SK-N-SH (cell line): ENCODE results near the gene SLC66A3. TPM values are rescaled to one million over a fixed set of nuclear protein-coding genes. Genes with fewer than 3 reads are reported as not detected.
A peak's percentile ranks its signal among the peaks of the same experiment; 100 is the strongest.

Source experiments
- CTCF ChIA-PET: fragments of 300-600, 350-600 bp; formaldehyde crosslinking; extraction: SDS; loops from one replicate; lab custom pipeline; 2021; lab: Yijun Ruan, JAX
- POLR2A ChIA-PET: fragments of 350-600 bp; sonication (Branson Sonifier 250); formaldehyde crosslinking; extraction: SDS; loops from one replicate; lab custom pipeline; 2020; ENCODE audit warnings: antibody characterized with exemption, inconsistent platforms; lab: Yijun Ruan, JAX
- DNase-seq: peaks from one replicate; pipeline ENCODE4 v3.0.0; 2012
- H2AFZ ChIP-seq: fragments of 200-600 bp; sonication (generic); 2 replicates; pipeline ENCODE4 v1.8.1; 2016; ENCODE audit warnings: antibody characterized with exemption, mild to moderate bottlenecking, low read depth
- H3F3A ChIP-seq: fragments of 200-600 bp; sonication (generic); replicated peaks from 2 replicates; pipeline ENCODE3; 2016; ENCODE audit warnings: antibody characterized with exemption, mild to moderate bottlenecking; ENCODE audit not compliant: insufficient read depth
- H3K27ac ChIP-seq, 2 experiments: fragments of 200-500 bp in 1 of 2; fragments of 200-600 bp in 1 of 2; sonication (Bioruptor generic) in 1 of 2; sonication (generic), shearing (Covaris generic) in 1 of 2; 2 replicates each; pipeline versions ENCODE4 v1.5.1 to v1.6.1; 2014 to 2016; ENCODE audit warnings: low read depth in 2 of 2, inconsistent platforms in 1 of 2, low read length in 1 of 2, mild to moderate bottlenecking in 1 of 2, mixed read lengths in 1 of 2
- H3K27me3 ChIP-seq: fragments of 200-600 bp; sonication (generic), shearing (Covaris generic); 2 replicates; pipeline ENCODE4 v1.6.1; 2016; ENCODE audit warnings: mixed run types; ENCODE audit not compliant: insufficient read depth
- H3K36me3 ChIP-seq, 2 experiments: fragments of 200-500 bp in 1 of 2; fragments of 200-600 bp in 1 of 2; sonication (Bioruptor generic) in 1 of 2; sonication (generic) in 1 of 2; replicated peaks in 1 of 2; 2 replicates each; pipeline versions ENCODE3 to v1.5.1; 2014 to 2016; ENCODE audit warnings: low read length in 1 of 2, mild to moderate bottlenecking in 1 of 2; ENCODE audit not compliant: insufficient read depth in 2 of 2, control insufficient read depth in 1 of 2
- H3K4me1 ChIP-seq, 2 experiments: fragments of 200-500 bp in 1 of 2; fragments of 200-600 bp in 1 of 2; sonication (Bioruptor generic) in 1 of 2; sonication (generic), shearing (Covaris generic) in 1 of 2; 2 replicates each; pipeline versions ENCODE4 v1.5.1 to v1.6.1; 2014 to 2016; ENCODE audit warnings: low read depth in 1 of 2, low read length in 1 of 2, mixed run types in 1 of 2; ENCODE audit not compliant: insufficient read depth in 2 of 2, control insufficient read depth in 1 of 2
- H3K4me2 ChIP-seq: fragments of 200-600 bp; sonication (generic), shearing (Covaris generic); 2 replicates; pipeline ENCODE4 v1.6.1; 2017; ENCODE audit warnings: mixed run types
- H3K4me3 ChIP-seq, 2 experiments: fragments of 200-500 bp in 1 of 2; fragments of 200-600 bp in 1 of 2; sonication (Bioruptor generic) in 1 of 2; sonication (generic), shearing (Covaris generic) in 1 of 2; 2 replicates each; pipeline versions ENCODE4 v1.5.1 to v1.8.1; 2014 to 2016; ENCODE audit warnings: low read depth in 2 of 2, inconsistent platforms in 1 of 2, low read length in 1 of 2, mild to moderate bottlenecking in 1 of 2, mixed read lengths in 1 of 2, moderate library complexity in 1 of 2
- H3K79me2 ChIP-seq: fragments of 200-600 bp; sonication (generic); 2 replicates; pipeline ENCODE4 v1.8.1; 2017; ENCODE audit warnings: mild to moderate bottlenecking; ENCODE audit not compliant: insufficient read depth
- H3K9ac ChIP-seq: fragments of 200-600 bp; sonication (generic); 2 replicates; pipeline ENCODE4 v1.6.1; 2017; ENCODE audit warnings: mixed run types
- H3K9me2 ChIP-seq: fragments of 200-600 bp; sonication (generic); 2 replicates; pipeline ENCODE4 v1.6.1; 2017; ENCODE audit warnings: mixed run types
- H3K9me3 ChIP-seq: fragments of 200-600 bp; sonication (generic); 2 replicates; pipeline ENCODE4 v1.6.1; 2017; ENCODE audit warnings: mixed run types, mild to moderate bottlenecking, moderate library complexity
- H4K20me1 ChIP-seq: fragments of 200-600 bp; sonication (generic); 2 replicates; pipeline ENCODE4 v1.6.1; 2017; ENCODE audit warnings: mild to moderate bottlenecking, mixed run types; ENCODE audit not compliant: insufficient read depth
- EP300 ChIP-seq, 2 experiments: IDR thresholded peaks; 2 replicates each; pipeline versions ENCODE4 v1.4.0 to v1.6.1; 2012; ENCODE audit warnings: borderline replicate concordance in 1 of 2, low read depth in 1 of 2, low read length in 1 of 2
- EZH2phosphoT487 ChIP-seq: fragments of 200-600 bp; sonication (generic); IDR thresholded peaks from 2 replicates; pipeline ENCODE4 v1.6.1; 2017; ENCODE audit warnings: low read depth, mixed run types, mild to moderate bottlenecking, antibody characterized with exemption, moderate library complexity, borderline replicate concordance
- FOXJ3 ChIP-seq: sonication (generic); formaldehyde crosslinking; IDR thresholded peaks from 2 replicates; pipeline ENCODE4 v1.5.1; 2020; ENCODE audit warnings: mild to moderate bottlenecking, missing genetic modification reagents
- FOXM1 ChIP-seq: IDR thresholded peaks from 2 replicates; pipeline ENCODE4 v1.4.0; 2012; ENCODE audit warnings: low read depth, mild to moderate bottlenecking
- GABPA ChIP-seq: IDR thresholded peaks from 2 replicates; pipeline ENCODE4 v1.4.0; 2012; ENCODE audit warnings: low read depth, mild to moderate bottlenecking
- GATA2 ChIP-seq: sonication (generic); formaldehyde crosslinking; IDR thresholded peaks from 2 replicates; pipeline ENCODE4 v1.5.0; 2020; ENCODE audit warnings: mild to moderate bottlenecking, missing genetic modification reagents
- IRF3 ChIP-seq: fragments of 150-350 bp; IDR thresholded peaks from 2 replicates; pipeline ENCODE4 v1.6.1; 2016; ENCODE audit warnings: mild to moderate bottlenecking, low read depth, low read length
- JUND ChIP-seq: IDR thresholded peaks from 2 replicates; pipeline ENCODE4 v1.4.0; 2012
- MAX ChIP-seq: IDR thresholded peaks from 2 replicates; pipeline ENCODE4 v1.4.0; 2012; ENCODE audit warnings: low read depth
- MEF2A ChIP-seq: IDR thresholded peaks from 2 replicates; pipeline ENCODE4 v1.4.0; 2012; ENCODE audit warnings: low read depth, borderline replicate concordance
- MXI1 ChIP-seq: IDR thresholded peaks from 2 replicates; pipeline ENCODE4 v1.6.1; 2012; ENCODE audit warnings: mild to moderate bottlenecking, low read depth, low read length, improper control_type of control experiment
- NRF1 ChIP-seq: IDR thresholded peaks from 2 replicates; pipeline ENCODE4 v1.6.1; 2012; ENCODE audit warnings: low read depth, mild to moderate bottlenecking, low read length
- PBX3 ChIP-seq: IDR thresholded peaks from 2 replicates; pipeline ENCODE4; 2012
- RCOR1 ChIP-seq: fragments of 150-350 bp; IDR thresholded peaks from 2 replicates; pipeline ENCODE4 v1.6.1; 2017; ENCODE audit warnings: antibody characterized with exemption, low read length
- TAF1 ChIP-seq: IDR thresholded peaks from 2 replicates; pipeline ENCODE4 v1.6.1; 2012; ENCODE audit warnings: low read depth, mild to moderate bottlenecking, low read length, moderate library complexity, borderline replicate concordance
- TCF12 ChIP-seq: IDR thresholded peaks from 2 replicates; pipeline ENCODE4 v1.4.0; 2012
- USF1 ChIP-seq: IDR thresholded peaks from 2 replicates; pipeline ENCODE4 v1.4.0; 2012; ENCODE audit warnings: low read depth, borderline replicate concordance
- USF2 ChIP-seq: fragments of 150-350 bp; IDR thresholded peaks from 2 replicates; pipeline ENCODE4 v1.6.1; 2017; ENCODE audit warnings: antibody characterized with exemption, low read length, low read depth, borderline replicate concordance
- WGBS: methylation state at CpG from one replicate; pipeline ENCODE4 v1.1.6; 2017; ENCODE audit warnings: low lambda C conversion rate; 5-methylcytosine and 5-hydroxymethylcytosine counted together
- polyA plus RNA-seq, 3 experiments: library from polyadenylated mRNA; depleted of rRNA; stranded (reverse); fragments of >200 nt; gene quantifications; 2 replicates each; pipeline ENCODE4 v1.2.3, GENCODE V29; 2012

Gene SLC66A3
- polyA plus RNA-seq, 1 of the 3 experiments (the other 2 are of a cell fraction) = 49.0 TPM

- H3K9me3 ChIP-seq = no peaks in the 10 kb centered on the region
- no peak overlapping the region for H3K4me2 ChIP-seq
- H3K36me3 ChIP-seq = peaks cover 0 to 8% of the 10 kb centered on the region in 2 experiments
- 91% methylated on average over 9 of the region's 9 CpGs for WGBS
- no peaks in the 10 kb centered on the region for H3K79me2 ChIP-seq
- no peak overlapping the region for H2AFZ ChIP-seq
- H3K4me3 ChIP-seq = no peak overlapping the region
- no peaks in the 10 kb centered on the region for H3K27me3 ChIP-seq
- ChIA-PET CTCF (interaction anchor here (0.6 to 2.3 kb wide), 3 partner anchors 13 to 44 kb away, joined by 3 to 8 read pairs (median 3); a partner anchor contains a TSS), POLR2A (no interaction called here)
- no peak overlapping the region for H3K27ac ChIP-seq
- H4K20me1 ChIP-seq = no peaks in the 10 kb centered on the region
- no peak overlapping the region for H3K9ac ChIP-seq
- no peaks in the 10 kb centered on the region for H3F3A ChIP-seq
- peaks cover 0 to 6% of the 10 kb centered on the region in 2 experiments; a peak in 1 of 4 replicates for H3K4me1 ChIP-seq
- TF ChIP-seq TAF1 = no peak
- TF ChIP-seq JUND = no peak
- TF ChIP-seq MAX = no peak
- no peak for TF ChIP-seq EZH2phosphoT487
- TF ChIP-seq NRF1 = no peak
- TF ChIP-seq EP300 (IDR thresholded peaks at IDR 0.05; ENCODE audit: borderline replicate concordance in 1 of 2, low read depth in 1 of 2, low read length in 1 of 2) = no peak
- TF ChIP-seq RCOR1 = no peak
- no peak for TF ChIP-seq GATA2 (CRISPR knock-in tag)
- no peak for TF ChIP-seq FOXM1
- TF ChIP-seq MXI1 = no peak
- TF ChIP-seq USF1 = no peak
- no peak for TF ChIP-seq MEF2A
- TF ChIP-seq TCF12 = no peak
- TF ChIP-seq IRF3 = no peak
- TF ChIP-seq USF2 = no peak
- no peak for TF ChIP-seq GABPA
- peak; percentile 39 for DNase-seq
- no peaks in the 10 kb centered on the region for H3K9me2 ChIP-seq
These were observed 13.2 kb downstream of the SLC66A3 start for GRCh38 chr2:11168488-11168887.

GRCh38 chr2:11169333-11169732 is 14.1 kb downstream of the SLC66A3 start:
- Histone ChIP-seq H3K36me3 (peaks cover 0 to 8% of the 10 kb centered on the region in 2 experiments), H3K9me2 (no peaks in the 10 kb centered on the region), H3K79me2 (no peaks in the 10 kb centered on the region; the same call in 1 of the 2 replicates), H3K4me1 (no peaks in the 10 kb centered on the region; a peak in 1 of 4 replicates), H3K9ac (no peak overlapping the region), H3K27me3 (no peaks in the 10 kb centered on the region), H3F3A (no peaks in the 10 kb centered on the region), H4K20me1 (no peaks in the 10 kb centered on the region), H3K27ac (no peak overlapping the region), H3K9me3 (no peaks in the 10 kb centered on the region), H3K4me2 (no peak overlapping the region), H3K4me3 (no peak overlapping the region), H2AFZ (no peak overlapping the region)
- WGBS = 95% methylated on average over 13 of the region's 13 CpGs
- CTCF ChIA-PET = interaction anchor here (2.3 kb wide), 1 partner anchor 37 kb away, joined by 8 read pairs; a partner anchor contains a TSS
- POLR2A ChIA-PET = no interaction called here
- TF ChIP-seq PBX3 (no peak), FOXJ3 (CRISPR knock-in tag) (no peak), MEF2A (no peak)
- no peak for DNase-seq
